ENCODE results near the gene SZT2.
A peak's percentile ranks its signal among the peaks of the same experiment; 100 is the strongest.

SZT2 gene

DNA sequence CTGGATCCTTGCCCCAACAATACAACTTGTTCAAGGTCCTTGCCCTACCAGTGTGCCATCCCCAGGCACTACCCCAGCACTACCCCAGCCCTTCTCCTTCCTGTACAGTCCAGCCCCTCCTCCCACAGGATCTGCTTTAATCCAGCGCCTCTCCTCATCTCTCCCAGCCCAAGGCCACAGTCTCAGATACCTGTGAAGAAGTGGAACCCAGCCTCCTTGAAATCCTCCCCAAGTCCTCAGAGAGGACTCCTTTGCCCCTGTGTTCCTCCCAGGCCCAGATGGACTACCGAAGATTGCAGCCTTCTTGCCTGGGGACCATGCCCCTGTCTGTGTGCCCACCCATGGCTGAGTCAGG is 37.4 kb upstream of the SZT2 start:
- Histone ChIP-seq H3K27ac (ENCODE audit: low read depth, low read length) (no peak overlapping the region), H3K36me3 (ENCODE audit: insufficient read depth, low read length) (no peaks in the 10 kb centered on the region), H3K27me3 (ENCODE audit: control insufficient read depth in 1 of 2, insufficient read depth in 2 of 2, low read length in 2 of 2) (no peaks in the 10 kb centered on the region), H3K4me1 (ENCODE audit: insufficient read depth, low read length) (peaks cover 12% of the 10 kb centered on the region), H3K9ac (ENCODE audit: low read length) (no peak overlapping the region), H3K4me3 (ENCODE audit: low read depth in 1 of 2, low read length in 2 of 2) (no peak overlapping the region), H3K9me3 (ENCODE audit: low read length) (no peaks in the 10 kb centered on the region)

DNA sequence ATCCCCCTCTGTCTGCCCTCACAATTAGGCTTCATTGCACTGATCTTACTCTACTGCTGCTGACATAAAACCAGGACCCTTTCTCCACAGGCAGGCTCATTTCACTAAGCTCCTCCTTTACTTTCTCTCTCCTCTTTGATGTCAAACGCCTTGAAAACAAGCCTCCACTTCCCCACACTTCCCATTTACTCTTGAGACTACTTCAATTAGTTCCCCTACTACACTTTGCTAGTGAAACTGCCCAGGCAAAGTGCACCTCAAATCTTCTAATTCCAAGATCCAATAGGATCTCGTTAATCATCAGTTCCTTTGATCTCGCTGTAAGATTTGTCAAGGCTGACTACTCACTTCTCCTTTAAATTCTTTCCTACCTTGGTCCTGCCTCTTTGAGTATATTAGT is 36.8 kb upstream of the SZT2 start:
- H3K9ac ChIP-seq (ENCODE audit: low read length): no peak overlapping the region
- H3K9me3 ChIP-seq (ENCODE audit: low read length): no peaks in the 10 kb centered on the region
- no peaks in the 10 kb centered on the region for H3K27me3 ChIP-seq (ENCODE audit: control insufficient read depth in 1 of 2, insufficient read depth in 2 of 2, low read length in 2 of 2)
- H3K4me3 ChIP-seq (ENCODE audit: low read depth in 1 of 2, low read length in 2 of 2): no peak overlapping the region
- H3K36me3 ChIP-seq (ENCODE audit: insufficient read depth, low read length): no peaks in the 10 kb centered on the region
- no peak overlapping the region for H3K27ac ChIP-seq (ENCODE audit: low read depth, low read length)
- H3K4me1 ChIP-seq (ENCODE audit: insufficient read depth, low read length): peaks cover 14% of the 10 kb centered on the region

- no peaks in the 10 kb centered on the region for H3K27me3 ChIP-seq (ENCODE audit: control insufficient read depth in 1 of 2, insufficient read depth in 2 of 2, low read length in 2 of 2)
- no peaks in the 10 kb centered on the region for H3K9me3 ChIP-seq (ENCODE audit: low read length)
- H3K4me3 ChIP-seq (ENCODE audit: low read depth in 1 of 2, low read length in 2 of 2): no peak overlapping the region
- no peak overlapping the region for H3K27ac ChIP-seq (ENCODE audit: low read depth, low read length)
- no peak overlapping the region for H3K9ac ChIP-seq (ENCODE audit: low read length)
- H3K4me1 ChIP-seq (ENCODE audit: insufficient read depth, low read length): peaks cover 24% of the 10 kb centered on the region
- no peaks in the 10 kb centered on the region for H3K36me3 ChIP-seq (ENCODE audit: insufficient read depth, low read length)
Measured at GRCh38 chr1:43354471-43354870, 35.2 kb upstream of the SZT2 start.

DNA sequence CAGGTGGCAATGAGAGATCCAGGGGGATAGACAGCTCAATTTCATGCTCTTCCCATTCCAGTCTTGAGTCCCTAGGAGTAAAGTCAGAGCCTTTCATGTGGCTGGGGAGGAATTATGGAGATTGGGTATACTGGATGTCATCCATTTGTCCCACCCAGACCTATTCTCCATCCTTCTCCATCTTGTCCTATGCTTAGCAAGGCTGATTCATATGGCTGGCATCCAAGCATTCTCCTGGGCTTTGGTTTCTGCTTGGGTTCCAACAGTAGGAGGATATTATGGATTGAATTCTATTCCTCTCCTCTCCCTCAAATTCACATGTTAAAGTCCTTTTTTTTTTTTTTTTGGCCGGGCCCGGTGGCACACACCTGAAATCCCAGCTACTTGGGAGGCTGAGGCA is 34.8 kb upstream of the SZT2 start:
- H3K4me1 ChIP-seq (ENCODE audit: insufficient read depth, low read length): peaks cover 19% of the 10 kb centered on the region
- H3K9me3 ChIP-seq (ENCODE audit: low read length): no peaks in the 10 kb centered on the region
- no peak overlapping the region for H3K27ac ChIP-seq (ENCODE audit: low read depth, low read length)
- no peaks in the 10 kb centered on the region for H3K36me3 ChIP-seq (ENCODE audit: insufficient read depth, low read length)
- H3K4me3 ChIP-seq (ENCODE audit: low read depth in 1 of 2, low read length in 2 of 2): no peak overlapping the region
- H3K9ac ChIP-seq (ENCODE audit: low read length): no peak overlapping the region
- no peaks in the 10 kb centered on the region for H3K27me3 ChIP-seq (ENCODE audit: control insufficient read depth in 1 of 2, insufficient read depth in 2 of 2, low read length in 2 of 2)

GRCh38 chr1:43357251-43357650 is 32.4 kb upstream of the SZT2 start:
- no peak overlapping the region for H3K4me3 ChIP-seq (ENCODE audit: low read depth in 1 of 2, low read length in 2 of 2)
- no peaks in the 10 kb centered on the region for H3K9me3 ChIP-seq (ENCODE audit: low read length)
- H3K9ac ChIP-seq (ENCODE audit: low read length): no peak overlapping the region
- H3K27me3 ChIP-seq (ENCODE audit: control insufficient read depth in 1 of 2, insufficient read depth in 2 of 2, low read length in 2 of 2): no peaks in the 10 kb centered on the region
- H3K4me1 ChIP-seq (ENCODE audit: insufficient read depth, low read length): peaks cover 13% of the 10 kb centered on the region
- H3K27ac ChIP-seq (ENCODE audit: low read depth, low read length): no peak overlapping the region
- H3K36me3 ChIP-seq (ENCODE audit: insufficient read depth, low read length): peaks cover 6% of the 10 kb centered on the region

GRCh38 chr1:43358121-43358745 is 31.5 kb upstream of the SZT2 start:
- Histone ChIP-seq H3K27ac (ENCODE audit: low read depth, low read length) (peak overlapping the region; percentile 93), H3K4me3 (ENCODE audit: low read depth in 1 of 2, low read length in 2 of 2) (peak overlapping the region; percentile 52 to 96), H3K36me3 (ENCODE audit: insufficient read depth, low read length) (peaks cover 14% of the 10 kb centered on the region), H3K9ac (ENCODE audit: low read length) (peak overlapping the region; percentile 88), H3K9me3 (ENCODE audit: low read length) (no peaks in the 10 kb centered on the region), H3K27me3 (ENCODE audit: control insufficient read depth in 1 of 2, insufficient read depth in 2 of 2, low read length in 2 of 2) (no peaks in the 10 kb centered on the region), H3K4me1 (ENCODE audit: insufficient read depth, low read length) (peaks cover 13% of the 10 kb centered on the region)

- peak within 1 kb of the TSS; percentile 88 for H3K9ac ChIP-seq (ENCODE audit: low read length)
- peaks cover 22% of the 10 kb centered on the region for H3K36me3 ChIP-seq (ENCODE audit: insufficient read depth, low read length)
- H3K4me1 ChIP-seq (ENCODE audit: insufficient read depth, low read length): peaks cover 13% of the 10 kb centered on the region
- H3K27ac ChIP-seq (ENCODE audit: low read depth, low read length): peak within 1 kb of the TSS; percentile 93
- peak within 1 kb of the TSS; percentile 52 to 96 for H3K4me3 ChIP-seq (ENCODE audit: low read depth in 1 of 2, low read length in 2 of 2)
- no peaks in the 10 kb centered on the region for H3K9me3 ChIP-seq (ENCODE audit: low read length)
- H3K27me3 ChIP-seq (ENCODE audit: control insufficient read depth in 1 of 2, insufficient read depth in 2 of 2, low read length in 2 of 2): no peaks in the 10 kb centered on the region
Measured at GRCh38 chr1:43358746-43359693, 30.7 kb upstream of the SZT2 start, which contains the start of gene CDC20. TSS of gene CDC20 (plus strand) at chr1:43358981. CDS start at chr1:43359216, 235 bp downstream.

DNA sequence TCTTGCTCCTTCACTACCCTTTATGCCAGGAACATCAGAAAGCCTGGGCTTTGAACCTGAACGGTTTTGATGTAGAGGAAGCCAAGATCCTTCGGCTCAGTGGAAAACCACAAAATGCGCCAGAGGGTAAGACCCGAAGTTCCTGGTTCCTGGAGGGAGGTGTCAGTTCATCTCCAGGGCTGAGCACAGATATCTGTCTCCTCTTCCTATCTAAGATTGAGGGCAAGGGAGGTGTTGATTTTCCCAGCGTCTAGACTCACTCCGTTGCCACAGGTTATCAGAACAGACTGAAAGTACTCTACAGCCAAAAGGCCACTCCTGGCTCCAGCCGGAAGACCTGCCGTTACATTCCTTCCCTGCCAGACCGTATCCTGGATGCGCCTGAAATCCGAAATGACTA is 30.0 kb upstream of the SZT2 start:
- Histone ChIP-seq H3K4me3 (ENCODE audit: low read depth in 1 of 2, low read length in 2 of 2) (no peak overlapping the region), H3K4me1 (ENCODE audit: insufficient read depth, low read length) (peaks cover 13% of the 10 kb centered on the region), H3K36me3 (ENCODE audit: insufficient read depth, low read length) (peaks cover 28% of the 10 kb centered on the region), H3K27me3 (ENCODE audit: control insufficient read depth in 1 of 2, insufficient read depth in 2 of 2, low read length in 2 of 2) (no peaks in the 10 kb centered on the region), H3K9ac (ENCODE audit: low read length) (no peak overlapping the region), H3K27ac (ENCODE audit: low read depth, low read length) (no peak overlapping the region), H3K9me3 (ENCODE audit: low read length) (no peaks in the 10 kb centered on the region)

- no peak overlapping the region for H3K9ac ChIP-seq (ENCODE audit: low read length)
- peaks cover 36% of the 10 kb centered on the region for H3K36me3 ChIP-seq (ENCODE audit: insufficient read depth, low read length)
- H3K4me3 ChIP-seq (ENCODE audit: low read depth in 1 of 2, low read length in 2 of 2): no peak overlapping the region
Measured at GRCh38 chr1:43360616-43361015, 29.1 kb upstream of the SZT2 start.

GRCh38 chr1:43363283-43363934 is 26.3 kb upstream of the SZT2 start:
- H3K36me3 ChIP-seq (ENCODE audit: insufficient read depth, low read length): peaks cover 36% of the 10 kb centered on the region
- peaks cover 12% of the 10 kb centered on the region for H3K4me1 ChIP-seq (ENCODE audit: insufficient read depth, low read length)
- no peak overlapping the region for H3K9ac ChIP-seq (ENCODE audit: low read length)
- H3K4me3 ChIP-seq (ENCODE audit: low read depth in 1 of 2, low read length in 2 of 2): no peak overlapping the region
- no peaks in the 10 kb centered on the region for H3K9me3 ChIP-seq (ENCODE audit: low read length)
- H3K27ac ChIP-seq (ENCODE audit: low read depth, low read length): no peak overlapping the region
- no peaks in the 10 kb centered on the region for H3K27me3 ChIP-seq (ENCODE audit: control insufficient read depth in 1 of 2, insufficient read depth in 2 of 2, low read length in 2 of 2)

More at GRCh38 chr1:43360616-43361015, 29.1 kb upstream of the SZT2 start:
- H3K27ac ChIP-seq (ENCODE audit: low read depth, low read length): no peak overlapping the region
- H3K9me3 ChIP-seq (ENCODE audit: low read length): no peaks in the 10 kb centered on the region
- H3K27me3 ChIP-seq (ENCODE audit: control insufficient read depth in 1 of 2, insufficient read depth in 2 of 2, low read length in 2 of 2): no peaks in the 10 kb centered on the region
- H3K4me1 ChIP-seq (ENCODE audit: insufficient read depth, low read length): peaks cover 13% of the 10 kb centered on the region

DNA sequence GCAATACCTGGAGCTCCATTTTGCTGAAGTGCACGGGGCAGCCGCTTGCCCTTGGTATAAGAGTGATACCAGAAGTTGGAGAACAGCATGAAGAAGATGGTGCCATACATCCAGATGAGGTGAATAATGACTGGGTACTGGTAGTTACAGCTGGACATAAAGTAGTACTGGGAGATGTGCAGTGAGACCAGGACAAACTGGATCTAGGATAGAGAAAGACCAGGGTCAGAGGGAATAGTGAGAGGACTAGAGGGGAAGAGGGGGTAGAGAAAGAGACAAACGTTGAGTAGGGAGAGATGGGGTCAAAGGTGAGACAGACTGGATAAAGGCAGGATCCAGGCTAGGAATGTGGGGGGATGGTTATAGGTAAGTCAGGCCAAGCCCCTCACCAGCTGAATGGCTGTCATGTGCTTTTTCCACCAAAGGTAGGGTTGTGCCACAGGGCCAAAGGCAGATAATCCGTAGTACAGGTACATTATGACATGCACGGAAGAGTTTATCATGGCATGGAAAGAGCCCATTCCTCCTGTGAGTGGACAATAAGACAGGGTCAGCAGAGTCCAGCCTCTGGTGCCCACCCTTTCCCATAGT is 25.7 kb upstream of the SZT2 start:
- no peak overlapping the region for H3K4me3 ChIP-seq (ENCODE audit: low read depth in 1 of 2, low read length in 2 of 2)
- H3K9me3 ChIP-seq (ENCODE audit: low read length): no peaks in the 10 kb centered on the region
- peaks cover 36% of the 10 kb centered on the region for H3K36me3 ChIP-seq (ENCODE audit: insufficient read depth, low read length)
- H3K4me1 ChIP-seq (ENCODE audit: insufficient read depth, low read length): peaks cover 15% of the 10 kb centered on the region
- no peaks in the 10 kb centered on the region for H3K27me3 ChIP-seq (ENCODE audit: control insufficient read depth in 1 of 2, insufficient read depth in 2 of 2, low read length in 2 of 2)
- H3K27ac ChIP-seq (ENCODE audit: low read depth, low read length): no peak overlapping the region
- no peak overlapping the region for H3K9ac ChIP-seq (ENCODE audit: low read length)

Measured in muscle layer of colon (tissue), 2 donors.